NT2/D1 (cell line): Measurements from ENCODE around the gene POLR2J.

Experiments
- DNase-seq: peaks from one replicate; pipeline ENCODE4 v3.0.0-alpha.2; 2011; ENCODE audit warnings: low read depth, low spot score
- H3K27me3 ChIP-seq: 2 replicates; pipeline ENCODE4 v1.6.0; 2011; ENCODE audit warnings: mild to moderate bottlenecking; ENCODE audit not compliant: insufficient read length, insufficient read depth
- H3K36me3 ChIP-seq: 2 replicates; pipeline ENCODE4 v1.6.1; 2011; ENCODE audit warnings: mild to moderate bottlenecking, low read length, mixed read lengths; ENCODE audit not compliant: insufficient read depth, insufficient read length
- H3K4me1 ChIP-seq: 2 replicates; pipeline ENCODE4 v1.5.1; 2011; ENCODE audit not compliant: insufficient read depth, insufficient read length
- H3K4me3 ChIP-seq: 2 replicates; pipeline ENCODE4 v1.5.1; 2011; ENCODE audit warnings: low read depth; ENCODE audit not compliant: insufficient read length
- H3K9ac ChIP-seq: 2 replicates; pipeline ENCODE4 v1.6.0; 2011; ENCODE audit warnings: low read depth; ENCODE audit not compliant: insufficient read length
- H3K9me3 ChIP-seq: 2 replicates; pipeline ENCODE4 v1.5.1; 2011; ENCODE audit warnings: mild to moderate bottlenecking, low read length; ENCODE audit not compliant: insufficient read depth
- SUZ12 ChIP-seq: IDR thresholded peaks from 2 replicates; pipeline ENCODE4 v1.6.1; 2011; ENCODE audit not compliant: insufficient read length, insufficient read depth; ENCODE audit errors: extremely low read depth
- YY1 ChIP-seq: IDR thresholded peaks from 2 replicates; pipeline ENCODE4 v1.6.1; 2011; ENCODE audit not compliant: insufficient read length, insufficient read depth
- ZNF274 ChIP-seq: IDR thresholded peaks from 2 replicates; pipeline ENCODE4 v1.6.1; 2011; ENCODE audit warnings: mild to moderate bottlenecking, low read depth, low read length

POLR2J gene

GRCh38 chr7:102426268-102427018, 52.3 kb downstream of the POLR2J start:
- TF ChIP-seq YY1 (no peak), ZNF274 (no peak), SUZ12 (no peak)
- DNase-seq, result no peak
- Histone ChIP-seq H3K27me3 (no peaks in the 10 kb centered on the region), H3K36me3 (peaks cover 42% of the 10 kb centered on the region), H3K9ac (no peak overlapping the region), H3K4me3 (no peak overlapping the region), H3K4me1 (peaks cover 2% of the 10 kb centered on the region), H3K9me3 (no peaks in the 10 kb centered on the region)

- Histone ChIP-seq H3K9me3 (no peaks in the 10 kb centered on the region), H3K4me3 (no peak overlapping the region), H3K27me3 (no peaks in the 10 kb centered on the region), H3K4me1 (peaks cover 1% of the 10 kb centered on the region), H3K36me3 (peaks cover 49% of the 10 kb centered on the region), H3K9ac (no peak overlapping the region)
- TF ChIP-seq SUZ12 (no peak), ZNF274 (no peak), YY1 (no peak)
- no peak for DNase-seq
Observed at GRCh38 chr7:102425639-102426267, 53.0 kb downstream of the POLR2J start.

GRCh38 chr7:102424787-102425218, 53.9 kb downstream of the POLR2J start:
- no peak for DNase-seq
- TF ChIP-seq YY1 (no peak), ZNF274 (no peak), SUZ12 (no peak)
- H3K9ac ChIP-seq, result no peak overlapping the region
- no peaks in the 10 kb centered on the region for H3K9me3 ChIP-seq
- H3K4me1 ChIP-seq, result no peaks in the 10 kb centered on the region
- H3K36me3 ChIP-seq, result peaks cover 52% of the 10 kb centered on the region
- no peaks in the 10 kb centered on the region for H3K27me3 ChIP-seq
- no peak overlapping the region for H3K4me3 ChIP-seq

GRCh38 chr7:102424129-102424551, 54.6 kb downstream of the POLR2J start:
- DNase-seq, result no peak
- H3K27me3 ChIP-seq, result no peaks in the 10 kb centered on the region
- H3K9me3 ChIP-seq, result no peaks in the 10 kb centered on the region
- no peak overlapping the region for H3K9ac ChIP-seq
- H3K36me3 ChIP-seq, result peaks cover 56% of the 10 kb centered on the region
- no peak overlapping the region for H3K4me3 ChIP-seq
- TF ChIP-seq SUZ12 (no peak), YY1 (no peak), ZNF274 (no peak)
- H3K4me1 ChIP-seq, result no peaks in the 10 kb centered on the region
